Activated naive CD8-positive, alpha-beta T cell treated with anti-CD3 and anti-CD28 coated beads, Interleukin-2, amount 50 U/mL, for 24 hours (primary cell): ENCODE data around the gene PLA2G4F.
A peak's percentile ranks its signal among the peaks of the same experiment; 100 is the strongest.

Experiments
- ATAC-seq: fragments of 150-1000 bp; cut with Tn5 transposase; one replicate; pipeline ENCODE4 v1.10.0; 2021
- DNase-seq: peaks from one replicate; pipeline ENCODE4 v3.0.0; 2021
- H3K27ac Mint-ChIP-seq: one replicate; pipeline ENCODE4 v1.8.0; 2021; ENCODE audit warnings: mild to moderate bottlenecking, mixed read lengths
- H3K27me3 Mint-ChIP-seq: one replicate; pipeline ENCODE4 v1.8.0; 2021; ENCODE audit warnings: mixed read lengths
- H3K36me3 Mint-ChIP-seq: one replicate; pipeline ENCODE4 v1.8.0; 2021; ENCODE audit warnings: low read depth, mixed read lengths
- H3K4me1 Mint-ChIP-seq: one replicate; pipeline ENCODE4 v1.8.0; 2021; ENCODE audit warnings: mixed read lengths
- H3K4me3 Mint-ChIP-seq: one replicate; pipeline ENCODE4 v1.8.0; 2021; ENCODE audit warnings: mild to moderate bottlenecking, moderate library complexity, mixed read lengths
- H3K9me3 Mint-ChIP-seq: one replicate; pipeline ENCODE4 v1.8.0; 2021; ENCODE audit warnings: mixed read lengths

The PLA2G4F gene

DNA sequence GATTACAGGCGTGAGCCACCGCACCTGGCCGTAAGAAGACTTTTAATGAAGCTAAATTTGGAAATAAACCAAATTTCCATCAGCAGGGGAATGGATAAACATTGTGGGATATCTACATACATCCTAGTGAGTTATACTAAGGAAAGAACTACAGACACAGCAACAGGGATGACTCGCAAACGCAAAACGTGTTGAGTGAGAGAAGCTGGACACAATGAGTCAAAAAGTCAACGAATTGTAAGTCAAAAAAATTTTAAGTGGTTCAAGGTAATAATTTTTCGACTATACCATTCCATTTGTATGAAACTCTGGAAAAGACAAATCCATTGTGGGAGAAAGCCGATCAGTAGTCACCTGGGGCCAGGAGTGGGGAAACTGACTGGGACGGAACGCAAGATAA is 19.9 kb downstream of the PLA2G4F start:
- Mint-ChIP-seq H3K9me3 (no peaks in the 10 kb centered on the region), H3K27ac (no peak overlapping the region), H3K4me3 (no peak overlapping the region), H3K27me3 (peaks cover 2% of the 10 kb centered on the region), H3K36me3 (no peaks in the 10 kb centered on the region), H3K4me1 (no peaks in the 10 kb centered on the region)
- DNase-seq (no peak), ATAC-seq (no peak)

DNA sequence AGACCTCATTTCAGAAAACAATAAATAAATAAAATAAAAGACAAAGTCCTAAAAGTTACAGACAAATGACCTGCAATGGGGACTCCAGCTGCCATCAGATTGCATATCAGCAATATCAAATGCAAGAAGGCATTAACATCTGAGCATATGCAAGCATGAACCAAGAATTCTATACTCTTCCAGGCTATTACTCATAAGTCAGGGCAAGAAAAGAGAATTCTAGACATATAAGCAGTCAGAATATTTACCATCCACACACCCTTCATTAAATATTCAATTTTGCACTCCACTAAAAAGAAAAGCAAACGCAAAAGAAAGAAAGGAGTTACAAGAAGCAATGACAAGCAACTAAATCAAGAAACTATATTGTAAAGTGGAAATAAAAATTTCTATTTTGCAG is 21.1 kb downstream of the PLA2G4F start:
- ATAC-seq (no peak), DNase-seq (no peak)
- Mint-ChIP-seq H3K27me3 (peaks cover 2% of the 10 kb centered on the region), H3K9me3 (no peaks in the 10 kb centered on the region), H3K27ac (no peak overlapping the region), H3K4me1 (no peaks in the 10 kb centered on the region), H3K4me3 (no peak overlapping the region), H3K36me3 (no peaks in the 10 kb centered on the region)

DNA sequence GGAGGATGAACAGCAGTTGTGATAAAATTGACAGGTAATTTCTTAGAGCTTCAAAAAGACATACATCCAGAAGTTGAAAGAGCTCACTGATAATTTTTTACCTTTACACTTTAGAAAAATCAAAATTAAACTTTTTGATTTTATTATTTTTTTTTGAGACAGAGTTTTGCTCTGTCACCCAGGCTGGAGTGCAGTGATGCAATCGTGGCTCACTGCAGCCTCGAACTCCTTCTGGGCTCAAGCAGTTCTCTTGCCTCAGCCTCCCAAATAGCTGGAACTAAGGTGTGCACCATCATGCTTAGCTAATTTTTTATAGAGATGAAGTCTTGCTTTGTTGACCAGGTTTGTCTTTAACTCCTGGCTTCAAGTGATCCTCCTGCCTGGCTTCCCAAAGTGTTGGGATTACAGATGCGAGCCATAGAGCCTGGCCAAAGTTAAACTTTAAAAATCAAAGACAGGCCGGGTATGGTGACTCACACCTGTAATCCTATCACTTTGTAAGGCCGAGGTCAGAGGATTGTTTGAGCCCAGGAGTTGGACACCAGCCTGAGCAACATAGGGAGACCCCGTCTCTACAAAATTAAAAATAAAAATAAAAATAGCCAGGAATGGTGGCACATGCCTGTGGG is 21.7 kb downstream of the PLA2G4F start:
- Mint-ChIP-seq H3K9me3 (no peaks in the 10 kb centered on the region), H3K36me3 (no peaks in the 10 kb centered on the region), H3K27ac (no peak overlapping the region), H3K27me3 (peaks cover 2% of the 10 kb centered on the region), H3K4me3 (no peak overlapping the region), H3K4me1 (no peaks in the 10 kb centered on the region)
- ATAC-seq, result no peak
- DNase-seq, result no peak

DNA sequence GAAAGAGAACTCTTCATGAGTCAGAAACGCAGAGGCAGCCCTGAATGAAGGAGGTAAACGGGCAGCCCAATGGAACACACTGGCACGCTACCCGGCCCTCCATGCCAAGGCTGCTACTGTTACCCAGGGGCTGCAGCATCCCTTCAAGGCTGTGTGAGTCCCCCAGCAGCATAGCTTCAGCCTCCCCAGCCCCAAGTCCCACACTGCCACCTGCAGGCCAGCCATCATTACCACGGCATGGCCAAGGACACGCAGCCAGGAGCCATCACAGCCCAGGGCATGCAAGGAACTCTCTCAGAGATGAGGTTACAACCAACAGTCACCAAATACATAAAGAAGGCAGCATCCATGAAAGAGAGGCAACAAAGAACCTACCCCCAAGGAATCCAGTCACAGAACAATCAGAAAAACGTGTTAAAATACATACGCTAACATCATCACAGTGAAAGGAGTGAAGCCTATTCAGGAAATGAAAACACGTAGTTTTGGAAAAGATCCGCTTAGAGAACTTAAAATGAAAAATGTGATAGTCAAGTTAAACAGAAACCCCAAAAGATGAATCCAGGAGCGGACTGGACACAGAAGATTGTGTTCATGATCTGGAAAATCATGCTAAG is 22.4 kb downstream of the PLA2G4F start:
- H3K4me1 Mint-ChIP-seq, result no peaks in the 10 kb centered on the region
- H3K4me3 Mint-ChIP-seq, result no peak overlapping the region
- H3K27me3 Mint-ChIP-seq, result peaks cover 2% of the 10 kb centered on the region
- no peak overlapping the region for H3K27ac Mint-ChIP-seq
- ATAC-seq, result peak; percentile 77
- no peaks in the 10 kb centered on the region for H3K9me3 Mint-ChIP-seq
- DNase-seq, result peak; percentile 70
- H3K36me3 Mint-ChIP-seq, result no peaks in the 10 kb centered on the region

DNA sequence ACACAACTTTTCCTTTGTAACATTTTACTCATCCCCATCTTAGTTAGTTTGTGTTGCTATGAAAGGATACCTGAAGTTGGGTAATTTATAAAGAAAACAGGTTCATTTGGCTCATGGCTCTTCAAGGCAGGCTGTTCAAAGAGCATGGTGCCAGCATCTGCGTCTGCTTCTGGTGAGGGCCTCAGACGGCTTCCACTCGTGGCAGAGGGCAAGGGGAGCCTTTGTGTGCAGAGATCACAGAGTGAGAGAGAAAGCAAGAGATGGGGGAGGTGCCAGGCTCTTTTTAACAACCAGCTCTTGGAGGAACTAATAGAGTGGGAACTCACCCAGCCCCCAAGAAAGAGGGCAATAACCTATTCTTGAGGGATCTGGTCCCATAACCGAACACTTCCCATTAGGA is 23.1 kb downstream of the PLA2G4F start:
- Mint-ChIP-seq H3K4me1 (no peaks in the 10 kb centered on the region), H3K27me3 (peaks cover 3% of the 10 kb centered on the region), H3K36me3 (no peaks in the 10 kb centered on the region), H3K27ac (no peak overlapping the region), H3K4me3 (no peak overlapping the region), H3K9me3 (no peaks in the 10 kb centered on the region)
- ATAC-seq (no peak), DNase-seq (no peak)

DNA sequence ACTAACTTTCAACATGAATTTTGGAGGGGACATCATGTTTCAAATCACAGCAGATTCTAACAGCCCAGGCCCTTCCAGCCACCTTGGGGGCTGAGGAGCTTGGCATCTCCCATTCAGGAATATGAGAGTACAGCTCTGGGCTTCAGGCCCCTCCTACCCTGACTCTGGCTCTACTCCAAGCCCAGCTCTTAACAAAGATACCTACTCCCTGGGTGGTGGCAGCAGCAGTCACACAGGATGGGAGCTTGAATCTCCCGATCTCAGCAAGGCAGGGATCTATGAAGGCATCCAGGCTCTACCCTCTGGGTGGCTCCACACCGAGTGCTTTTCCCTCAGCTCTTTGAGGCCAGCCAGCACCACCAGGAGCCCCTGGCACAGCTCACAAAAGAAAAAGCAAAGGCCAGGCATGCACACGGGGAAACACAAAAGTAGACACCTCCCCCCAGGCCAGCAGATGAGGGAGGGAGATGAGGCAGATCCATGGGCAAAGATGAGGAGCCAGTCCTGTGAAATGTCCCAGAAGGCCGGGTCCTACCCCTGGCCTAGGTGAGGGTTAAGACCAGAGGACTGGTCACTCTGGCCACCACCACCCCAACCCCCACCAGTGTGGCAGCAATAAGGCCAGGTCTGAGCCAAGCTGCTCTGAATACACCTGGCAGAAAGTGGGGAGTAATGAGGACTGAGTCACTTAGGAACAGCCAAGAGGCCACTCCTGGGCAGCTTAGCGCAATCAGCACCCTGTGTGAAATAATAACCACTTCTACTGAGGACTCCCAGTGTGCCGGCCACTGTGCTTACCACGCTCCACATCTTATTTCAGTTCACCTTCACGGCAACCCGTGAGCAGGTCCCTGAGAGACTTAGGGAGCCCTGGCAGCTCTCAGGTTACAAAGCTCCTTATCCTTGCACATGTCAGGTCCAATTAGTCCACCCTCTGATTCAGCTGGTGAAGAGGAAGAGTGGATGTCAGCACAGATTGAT is 24.3 kb downstream of the PLA2G4F start:
- Mint-ChIP-seq H3K27me3 (peaks cover 1% of the 10 kb centered on the region), H3K36me3 (no peaks in the 10 kb centered on the region), H3K4me1 (no peaks in the 10 kb centered on the region), H3K4me3 (no peak overlapping the region), H3K27ac (no peak overlapping the region), H3K9me3 (no peaks in the 10 kb centered on the region)
- DNase-seq (no peak), ATAC-seq (no peak)

DNA sequence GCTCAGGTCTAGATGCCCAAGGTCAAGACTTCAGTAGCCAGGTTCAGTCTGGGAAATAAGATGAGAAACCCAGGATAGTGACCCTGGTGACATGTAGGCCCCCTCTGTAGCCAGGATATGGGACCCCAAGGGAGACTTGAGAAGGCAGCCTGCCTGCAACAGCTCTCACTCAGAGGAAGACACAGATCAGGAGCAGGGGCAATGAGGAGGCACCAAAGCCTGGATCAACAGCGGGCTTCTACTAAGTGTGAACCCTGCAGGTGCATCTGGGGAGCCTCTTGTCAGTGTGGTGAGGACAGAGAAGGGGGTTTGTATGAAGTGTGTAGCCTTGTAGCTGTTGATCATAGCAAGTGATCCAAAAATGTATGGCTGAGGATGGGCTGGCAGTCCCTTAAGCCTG is 25.4 kb downstream of the PLA2G4F start:
- Mint-ChIP-seq H3K9me3 (no peaks in the 10 kb centered on the region), H3K27me3 (peaks cover 1% of the 10 kb centered on the region), H3K36me3 (no peaks in the 10 kb centered on the region), H3K27ac (no peak overlapping the region), H3K4me1 (no peaks in the 10 kb centered on the region), H3K4me3 (no peak overlapping the region)
- DNase-seq, result no peak
- no peak for ATAC-seq

DNA sequence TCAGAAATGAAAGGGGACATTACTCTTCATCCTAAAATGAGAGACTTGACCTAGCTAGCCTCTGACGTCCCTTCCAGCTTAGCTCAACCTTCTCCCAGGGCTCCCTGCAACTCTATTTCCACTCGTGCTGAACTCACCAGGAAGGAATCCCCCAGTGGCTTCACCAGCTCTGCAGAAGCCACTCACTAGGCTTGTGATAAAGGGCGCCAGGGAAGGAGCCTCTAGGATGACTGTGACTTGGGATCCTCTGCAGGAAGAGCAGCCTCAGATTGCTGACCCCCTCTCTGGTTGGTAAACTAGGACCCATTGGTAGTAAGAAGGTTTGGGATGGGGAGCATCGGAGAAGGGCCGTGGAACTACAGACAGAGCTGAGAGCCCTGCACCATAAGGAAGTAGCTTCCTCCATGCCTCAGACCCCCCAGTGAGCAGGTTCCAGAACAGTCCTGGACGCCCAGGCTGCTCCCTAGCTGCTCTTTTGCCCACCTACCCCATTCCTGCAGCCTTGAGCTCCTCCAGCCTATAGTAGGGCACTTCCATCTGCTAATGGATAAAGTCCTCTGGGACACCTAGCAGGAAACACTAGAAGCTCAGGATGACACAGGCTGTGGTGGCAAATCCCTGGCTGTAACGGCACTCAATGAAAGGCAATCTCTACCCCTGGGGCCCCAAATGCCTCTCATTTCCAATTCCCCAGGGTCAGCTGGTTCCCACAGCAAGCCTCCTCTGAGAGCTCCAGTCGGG is 26.0 kb downstream of the PLA2G4F start:
- H3K27ac Mint-ChIP-seq, result no peak overlapping the region
- peaks cover 1% of the 10 kb centered on the region for H3K27me3 Mint-ChIP-seq
- DNase-seq (no peak), ATAC-seq (no peak)
- no peaks in the 10 kb centered on the region for H3K4me1 Mint-ChIP-seq
- no peaks in the 10 kb centered on the region for H3K9me3 Mint-ChIP-seq
- no peaks in the 10 kb centered on the region for H3K36me3 Mint-ChIP-seq
- no peak overlapping the region for H3K4me3 Mint-ChIP-seq

DNA sequence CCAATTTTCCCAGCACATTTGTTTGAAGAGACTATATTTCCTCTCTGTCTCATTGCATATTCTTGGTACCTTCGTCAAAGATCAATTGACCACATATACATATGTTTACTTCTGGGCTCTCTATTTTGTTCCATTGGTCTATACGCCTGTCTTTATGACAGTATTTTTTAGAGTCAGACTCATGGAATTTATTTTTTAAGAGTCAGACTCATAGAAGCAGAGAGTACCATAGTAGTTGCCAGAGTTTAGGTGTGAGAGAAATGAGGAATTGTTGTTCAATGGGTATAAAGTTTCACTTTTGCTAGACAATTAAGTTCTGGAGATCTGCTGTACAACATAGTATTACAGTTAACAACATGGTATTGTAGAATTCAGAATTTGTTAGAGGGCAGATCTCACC is 27.1 kb downstream of the PLA2G4F start:
- no peaks in the 10 kb centered on the region for H3K36me3 Mint-ChIP-seq
- H3K4me1 Mint-ChIP-seq, result no peaks in the 10 kb centered on the region
- no peaks in the 10 kb centered on the region for H3K9me3 Mint-ChIP-seq
- DNase-seq, result no peak
- H3K4me3 Mint-ChIP-seq, result no peak overlapping the region
- H3K27me3 Mint-ChIP-seq, result peaks cover 1% of the 10 kb centered on the region
- no peak overlapping the region for H3K27ac Mint-ChIP-seq
- ATAC-seq, result no peak

DNA sequence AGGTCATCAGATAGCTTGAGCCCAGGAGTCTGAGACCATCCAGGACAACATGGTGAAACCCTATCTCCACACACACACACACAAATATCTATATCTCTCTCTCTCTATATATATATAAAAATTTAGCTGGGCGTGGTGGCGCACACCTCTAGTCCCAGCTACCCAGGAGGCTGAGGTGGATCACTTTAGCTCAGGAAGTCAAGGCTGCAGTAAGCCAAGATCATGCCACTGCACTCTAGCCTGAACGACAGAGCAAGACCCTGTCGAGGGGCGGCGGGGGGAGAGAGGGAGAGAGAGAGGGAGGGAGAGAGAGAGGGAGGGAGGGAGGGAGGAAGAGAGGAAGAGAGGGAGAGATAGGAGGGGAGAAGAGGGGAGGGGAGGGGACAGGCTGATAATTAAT is 28.0 kb downstream of the PLA2G4F start:
- Mint-ChIP-seq H3K36me3 (no peaks in the 10 kb centered on the region), H3K27ac (no peak overlapping the region), H3K9me3 (no peaks in the 10 kb centered on the region), H3K4me1 (no peaks in the 10 kb centered on the region), H3K27me3 (peaks cover 1% of the 10 kb centered on the region), H3K4me3 (no peak overlapping the region)
- ATAC-seq (no peak), DNase-seq (no peak)

DNA sequence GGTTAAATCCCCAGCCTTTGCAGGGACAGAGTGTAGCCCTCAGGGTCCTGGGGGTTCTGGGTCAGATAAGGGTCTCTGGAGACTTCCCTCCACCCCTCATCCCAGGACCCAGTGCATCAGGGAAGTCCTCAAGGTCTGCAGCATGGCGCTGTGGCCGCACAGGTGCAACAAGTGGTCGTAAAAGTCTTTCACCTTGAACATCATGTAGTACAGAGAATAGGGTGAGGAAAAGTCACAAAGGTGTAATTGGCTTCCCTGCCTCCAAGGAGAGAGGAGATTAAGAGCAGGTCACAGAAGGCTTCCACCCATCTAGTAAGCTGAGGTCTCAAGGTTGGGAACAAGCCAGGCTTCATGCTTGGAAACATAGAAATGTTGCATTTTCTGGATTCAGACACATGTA is 32.9 kb downstream of the PLA2G4F start:
- H3K4me1 Mint-ChIP-seq, result no peaks in the 10 kb centered on the region

DNA sequence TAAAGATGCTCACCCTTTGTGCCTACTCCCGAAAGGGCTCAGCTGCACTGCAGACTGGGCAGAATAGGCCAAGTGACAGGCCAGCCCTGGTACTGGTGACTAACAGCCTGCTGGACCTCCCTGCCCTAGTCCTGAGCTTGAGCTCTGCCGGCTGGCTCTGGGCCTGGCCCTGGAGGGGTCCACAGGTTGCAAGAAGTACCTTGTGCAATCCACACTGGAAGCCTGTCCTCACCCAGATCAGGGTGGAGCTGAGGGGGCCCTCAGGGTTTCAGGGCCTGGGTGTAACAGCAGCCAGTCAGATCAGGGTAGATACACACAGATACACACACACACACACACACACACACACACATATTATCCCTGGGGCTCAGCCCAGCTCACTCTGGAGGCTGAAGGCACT is 34.8 kb downstream of the PLA2G4F start:
- DNase-seq (no peak), ATAC-seq (no peak)
- H3K27ac Mint-ChIP-seq, result no peak overlapping the region
- H3K4me3 Mint-ChIP-seq, result no peak overlapping the region
- H3K4me1 Mint-ChIP-seq, result no peaks in the 10 kb centered on the region
- H3K9me3 Mint-ChIP-seq, result no peaks in the 10 kb centered on the region
- H3K36me3 Mint-ChIP-seq, result no peaks in the 10 kb centered on the region
- no peaks in the 10 kb centered on the region for H3K27me3 Mint-ChIP-seq

More for the DNA sequence above, 32.9 kb downstream of the PLA2G4F start:
- ATAC-seq, result no peak
- DNase-seq, result no peak
- H3K9me3 Mint-ChIP-seq, result no peaks in the 10 kb centered on the region
- no peak overlapping the region for H3K27ac Mint-ChIP-seq
- H3K36me3 Mint-ChIP-seq, result no peaks in the 10 kb centered on the region
- H3K4me3 Mint-ChIP-seq, result no peak overlapping the region
- no peaks in the 10 kb centered on the region for H3K27me3 Mint-ChIP-seq

DNA sequence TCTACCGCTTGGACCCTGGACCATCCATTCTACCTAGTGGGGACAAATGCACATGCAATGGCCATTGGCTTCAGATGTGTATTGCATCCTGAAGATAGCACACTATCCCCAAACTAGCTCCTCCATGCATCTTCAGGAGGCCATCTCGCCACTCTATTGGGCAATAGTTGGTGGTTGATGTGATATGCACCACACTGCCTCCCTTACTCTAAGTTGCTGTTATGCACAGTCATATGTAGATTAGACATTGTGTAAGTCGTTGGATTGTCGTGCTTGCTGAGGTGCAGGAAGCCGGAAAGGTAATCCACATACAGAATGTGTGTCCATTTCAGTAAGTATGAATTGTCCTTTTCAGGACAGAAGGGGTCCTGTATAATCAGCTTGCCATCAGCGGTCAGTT is 35.4 kb downstream of the PLA2G4F start:
- DNase-seq, result no peak
- no peak for ATAC-seq
- no peaks in the 10 kb centered on the region for H3K4me1 Mint-ChIP-seq
- H3K27me3 Mint-ChIP-seq, result peaks cover 2% of the 10 kb centered on the region
- no peaks in the 10 kb centered on the region for H3K9me3 Mint-ChIP-seq
- H3K4me3 Mint-ChIP-seq, result no peak overlapping the region
- no peak overlapping the region for H3K27ac Mint-ChIP-seq
- no peaks in the 10 kb centered on the region for H3K36me3 Mint-ChIP-seq

DNA sequence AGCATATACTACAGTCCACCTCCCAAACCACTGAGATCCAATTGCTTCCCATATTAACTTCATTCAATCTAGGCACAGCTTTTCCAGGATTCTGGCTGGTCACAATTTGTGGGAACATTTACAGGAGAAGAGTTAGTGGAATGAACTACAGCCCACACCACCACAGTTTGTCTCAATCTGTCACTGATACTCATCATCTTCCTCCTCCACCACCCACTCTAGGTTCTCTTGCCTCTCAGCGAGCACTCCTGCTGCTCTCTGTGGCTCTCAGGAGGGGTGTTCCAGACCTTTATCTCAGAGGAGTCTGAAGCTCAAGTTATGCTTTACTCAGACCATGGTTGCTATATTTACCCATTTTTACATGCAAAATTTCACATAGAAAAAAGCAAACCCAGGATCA is 36.2 kb downstream of the PLA2G4F start:
- Mint-ChIP-seq H3K4me3 (no peak overlapping the region), H3K27ac (no peak overlapping the region), H3K9me3 (no peaks in the 10 kb centered on the region), H3K4me1 (no peaks in the 10 kb centered on the region), H3K36me3 (no peaks in the 10 kb centered on the region), H3K27me3 (peaks cover 2% of the 10 kb centered on the region)
- ATAC-seq, result no peak
- no peak for DNase-seq
